Hepatocyte (in vitro differentiated cells): ENCODE measurements around the gene HOXB1. TPM values are rescaled to one million over a fixed set of nuclear protein-coding genes. Genes with fewer than 3 reads are reported as not detected.

ENCODE experiments used
- DNase-seq: peaks from one replicate; pipeline ENCODE4 v3.0.0-alpha.2; 2016; ENCODE audit warnings: low spot score
- H2AFZ ChIP-seq: fragments of 200-600 bp; sonication (generic); 2 replicates; pipeline ENCODE4 v1.6.0; 2016; ENCODE audit warnings: antibody characterized with exemption, mild to moderate bottlenecking
- H3K27ac ChIP-seq: fragments of 200-600 bp; sonication (generic); 2 replicates; pipeline ENCODE4 v1.5.1; 2016; ENCODE audit warnings: mild to moderate bottlenecking
- H3K27me3 ChIP-seq: fragments of 200-600 bp; sonication (generic); 2 replicates; pipeline ENCODE4 v1.6.1; 2016
- H3K36me3 ChIP-seq: fragments of 200-600 bp; sonication (generic); replicated peaks from 2 replicates; pipeline ENCODE4 v1.5.1; 2016; ENCODE audit warnings: low read depth; ENCODE audit not compliant: insufficient read depth
- H3K4me1 ChIP-seq: fragments of 200-600 bp; sonication (generic); 2 replicates; pipeline ENCODE4 v1.5.1; 2016; ENCODE audit warnings: mild to moderate bottlenecking, moderate library complexity; ENCODE audit not compliant: insufficient read depth
- H3K4me2 ChIP-seq: fragments of 200-600 bp; sonication (generic); 2 replicates; pipeline ENCODE4 v1.6.0; 2016
- H3K4me3 ChIP-seq: fragments of 200-600 bp; sonication (generic); 2 replicates; pipeline ENCODE4 v1.5.1; 2016; ENCODE audit warnings: mild to moderate bottlenecking
- H3K79me2 ChIP-seq: fragments of 200-600 bp; sonication (generic); 2 replicates; pipeline ENCODE4 v1.6.0; 2017; ENCODE audit warnings: mild to moderate bottlenecking
- H3K9me2 ChIP-seq: fragments of 200-600 bp; sonication (generic); replicated peaks from 2 replicates; pipeline ENCODE4 v1.6.0; 2017; ENCODE audit warnings: mild to moderate bottlenecking; ENCODE audit not compliant: insufficient read depth
- H3K9me3 ChIP-seq: fragments of 200-600 bp; sonication (generic); 2 replicates; pipeline ENCODE4 v1.5.1; 2016; ENCODE audit warnings: low read depth, mild to moderate bottlenecking
- H4K20me1 ChIP-seq: fragments of 200-600 bp; sonication (generic); 2 replicates; pipeline ENCODE4 v1.6.0; 2016; ENCODE audit warnings: mild to moderate bottlenecking; ENCODE audit not compliant: insufficient read depth, poor library complexity, severe bottlenecking
- EZH2 ChIP-seq: fragments of 200-600 bp; sonication (generic); IDR thresholded peaks from 2 replicates; pipeline ENCODE4 v1.6.1; 2016; ENCODE audit warnings: antibody characterized with exemption, mild to moderate bottlenecking, borderline replicate concordance
- EZH2phosphoT487 ChIP-seq: fragments of 200-600 bp; sonication (generic); IDR thresholded peaks from one replicate; pipeline ENCODE4 v1.6.1; 2018; ENCODE audit warnings: antibody characterized with exemption, mild to moderate bottlenecking, low read depth, moderate library complexity; ENCODE audit not compliant: unreplicated experiment, severe bottlenecking
- WGBS: methylation state at CpG from one replicate; pipeline ENCODE4 v1.1.6; 2016; ENCODE audit warnings: low lambda C conversion rate; ENCODE audit errors: missing lambda C conversion rate; 5-methylcytosine and 5-hydroxymethylcytosine counted together
- polyA plus RNA-seq: library from polyadenylated mRNA; unstranded; fragments of >200 nt; fragmentation: Nextera tagmentation; extraction: Ambion mirVana; gene quantifications from 2 replicates; pipeline ENCODE4 v1.2.1, GENCODE V29; 2016
- total RNA-seq: library from RNA; depleted of rRNA; stranded (reverse); fragments of >200 nt; gene quantifications from 2 replicates; pipeline ENCODE4 v1.2.3, GENCODE V29; 2014
- TF ChIP-seq, protein P1 (sequence below): fragments of 200-600 bp; sonication (generic); IDR thresholded peaks from 2 replicates; pipeline ENCODE4 v1.5.1; 2016; ENCODE audit warnings: antibody characterized with exemption, mild to moderate bottlenecking; ENCODE audit not compliant: poor library complexity

Gene HOXB1
- total and polyA plus RNA-seq, 2 experiments from 2014 or later: not detected

DNA sequence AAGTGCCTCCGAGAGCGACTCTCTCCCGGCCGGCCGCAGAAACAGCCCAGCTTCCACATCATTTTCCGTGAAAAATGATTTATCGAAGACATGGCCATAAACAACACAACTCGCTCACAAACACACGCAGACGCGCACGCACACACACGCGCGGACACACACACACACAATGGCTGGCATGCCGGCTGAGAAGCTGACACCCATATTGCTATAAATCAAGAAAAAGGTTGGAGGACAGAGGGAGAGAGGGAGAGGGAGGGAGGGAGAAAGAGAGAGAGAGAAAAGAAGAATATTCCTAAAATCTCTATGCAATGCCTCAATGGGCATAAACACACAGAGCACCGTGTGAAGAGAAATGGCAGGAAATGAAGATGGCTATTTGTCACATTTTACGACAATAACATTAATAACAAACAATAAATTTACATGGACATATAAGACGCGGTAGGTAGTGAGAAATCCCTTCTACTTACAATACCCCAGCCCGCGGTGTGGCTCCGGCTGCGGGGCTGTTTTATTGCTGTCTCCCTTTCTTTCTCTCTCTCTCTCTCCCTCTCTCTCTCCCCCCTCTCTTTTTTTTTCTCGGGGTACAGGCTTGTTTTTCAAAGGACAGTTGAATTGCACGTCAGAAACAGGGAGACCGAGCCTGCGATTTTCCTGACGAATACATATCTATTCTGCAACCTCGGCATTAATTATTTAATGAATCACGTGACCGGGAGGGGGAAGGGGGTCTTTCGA, 37.9 kb upstream of the HOXB1 start:
- DNase-seq: no peak
- Histone ChIP-seq H3K4me2 (peak overlapping the region; percentile 52), H3K9me2 (no peaks in the 10 kb centered on the region), H3K4me3 (no peak overlapping the region), H2AFZ (no peak overlapping the region), H3K9me3 (no peaks in the 10 kb centered on the region), H3K27ac (no peak overlapping the region), H3K4me1 (peaks cover 14% of the 10 kb centered on the region), H3K36me3 (no peaks in the 10 kb centered on the region), H3K79me2 (peaks cover 20% of the 10 kb centered on the region), H3K27me3 (peaks cover 97% of the 10 kb centered on the region), H4K20me1 (no peaks in the 10 kb centered on the region)
- 19% methylated on average over 33 of the region's 33 CpGs for WGBS
- TF ChIP-seq, protein P1, sequence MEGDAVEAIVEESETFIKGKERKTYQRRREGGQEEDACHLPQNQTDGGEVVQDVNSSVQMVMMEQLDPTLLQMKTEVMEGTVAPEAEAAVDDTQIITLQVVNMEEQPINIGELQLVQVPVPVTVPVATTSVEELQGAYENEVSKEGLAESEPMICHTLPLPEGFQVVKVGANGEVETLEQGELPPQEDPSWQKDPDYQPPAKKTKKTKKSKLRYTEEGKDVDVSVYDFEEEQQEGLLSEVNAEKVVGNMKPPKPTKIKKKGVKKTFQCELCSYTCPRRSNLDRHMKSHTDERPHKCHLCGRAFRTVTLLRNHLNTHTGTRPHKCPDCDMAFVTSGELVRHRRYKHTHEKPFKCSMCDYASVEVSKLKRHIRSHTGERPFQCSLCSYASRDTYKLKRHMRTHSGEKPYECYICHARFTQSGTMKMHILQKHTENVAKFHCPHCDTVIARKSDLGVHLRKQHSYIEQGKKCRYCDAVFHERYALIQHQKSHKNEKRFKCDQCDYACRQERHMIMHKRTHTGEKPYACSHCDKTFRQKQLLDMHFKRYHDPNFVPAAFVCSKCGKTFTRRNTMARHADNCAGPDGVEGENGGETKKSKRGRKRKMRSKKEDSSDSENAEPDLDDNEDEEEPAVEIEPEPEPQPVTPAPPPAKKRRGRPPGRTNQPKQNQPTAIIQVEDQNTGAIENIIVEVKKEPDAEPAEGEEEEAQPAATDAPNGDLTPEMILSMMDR: no peak
- TF ChIP-seq EZH2phosphoT487: peak; percentile 20
- peak; percentile 93 for TF ChIP-seq EZH2

DNA sequence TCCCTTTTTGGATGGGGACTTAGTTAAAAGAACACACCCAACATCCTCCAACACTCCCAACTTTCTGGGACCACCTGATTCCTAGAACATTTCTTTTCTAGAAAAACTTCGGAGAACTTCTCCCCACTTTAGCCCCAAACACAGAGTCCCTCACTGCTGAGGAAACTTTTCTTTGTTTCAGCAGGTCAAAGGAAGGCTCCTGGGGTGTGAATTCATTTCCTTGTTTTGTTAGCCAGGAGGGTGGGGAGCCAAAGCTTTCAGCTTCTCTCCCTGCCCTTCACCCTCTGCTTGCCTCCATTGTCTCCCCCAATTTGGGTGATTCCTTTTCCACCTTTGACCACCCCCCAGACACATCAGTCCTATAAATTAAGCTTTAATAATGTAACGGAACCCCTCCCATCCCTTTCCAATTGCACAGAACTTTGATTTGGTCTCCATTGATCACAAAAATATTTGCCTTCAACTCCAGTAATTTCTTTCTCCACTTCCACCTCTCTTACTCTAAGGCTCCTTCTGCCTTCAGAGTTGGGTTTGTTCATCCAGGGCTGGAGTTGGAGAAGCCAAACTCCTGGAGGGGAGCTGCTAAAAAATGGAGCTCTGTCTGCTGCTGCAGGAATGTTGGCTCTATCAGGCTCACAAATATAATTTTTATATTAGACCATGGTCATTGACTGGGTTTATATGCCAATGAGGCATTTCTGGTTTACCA, 37.0 kb upstream of the HOXB1 start:
- H2AFZ ChIP-seq: no peak overlapping the region
- H4K20me1 ChIP-seq: no peaks in the 10 kb centered on the region
- WGBS: 46% methylated on average over 2 of the region's 2 CpGs
- H3K9me2 ChIP-seq: no peaks in the 10 kb centered on the region
- no peak for DNase-seq
- no peaks in the 10 kb centered on the region for H3K36me3 ChIP-seq
- peaks cover 20% of the 10 kb centered on the region for H3K4me1 ChIP-seq
- H3K79me2 ChIP-seq: peaks cover 28% of the 10 kb centered on the region
- no peak overlapping the region for H3K4me3 ChIP-seq
- H3K27ac ChIP-seq: no peak overlapping the region
- TF ChIP-seq EZH2phosphoT487: no peak
- H3K9me3 ChIP-seq: no peaks in the 10 kb centered on the region
- H3K27me3 ChIP-seq: peaks cover 97% of the 10 kb centered on the region
- H3K4me2 ChIP-seq: peak overlapping the region; percentile 52

DNA sequence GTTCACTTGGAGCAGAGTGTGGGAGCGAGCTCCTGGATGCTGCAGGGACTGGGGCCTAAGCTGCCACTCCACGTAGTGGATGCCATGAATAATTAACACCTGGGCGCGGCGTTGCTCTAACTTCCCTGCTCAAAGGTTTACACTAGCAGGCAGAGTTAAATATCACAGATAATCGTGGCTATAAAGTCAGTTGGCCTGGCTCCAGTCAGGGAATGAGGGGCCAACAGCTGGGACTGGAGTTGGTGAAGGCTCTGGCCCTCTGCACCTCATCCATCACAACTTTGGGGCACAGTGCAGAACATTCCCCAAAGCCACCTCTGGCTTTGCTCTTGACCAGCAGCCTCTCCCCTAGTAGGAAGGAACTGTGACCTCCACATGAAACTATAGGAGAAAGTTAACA, 36.4 kb upstream of the HOXB1 start:
- H3K4me3 ChIP-seq: no peak overlapping the region
- 34% methylated on average over 6 of the region's 6 CpGs for WGBS
- no peak overlapping the region for H3K4me2 ChIP-seq
- no peaks in the 10 kb centered on the region for H3K9me3 ChIP-seq
- peaks cover 30% of the 10 kb centered on the region for H3K79me2 ChIP-seq
- TF ChIP-seq, protein P1: no peak
- TF ChIP-seq EZH2 (no peak), EZH2phosphoT487 (no peak)
- H4K20me1 ChIP-seq: no peaks in the 10 kb centered on the region
- no peak overlapping the region for H2AFZ ChIP-seq
- no peak for DNase-seq
- peaks cover 97% of the 10 kb centered on the region for H3K27me3 ChIP-seq
- no peaks in the 10 kb centered on the region for H3K9me2 ChIP-seq
- H3K36me3 ChIP-seq: no peaks in the 10 kb centered on the region
- no peak overlapping the region for H3K27ac ChIP-seq
- peaks cover 22% of the 10 kb centered on the region for H3K4me1 ChIP-seq

DNA sequence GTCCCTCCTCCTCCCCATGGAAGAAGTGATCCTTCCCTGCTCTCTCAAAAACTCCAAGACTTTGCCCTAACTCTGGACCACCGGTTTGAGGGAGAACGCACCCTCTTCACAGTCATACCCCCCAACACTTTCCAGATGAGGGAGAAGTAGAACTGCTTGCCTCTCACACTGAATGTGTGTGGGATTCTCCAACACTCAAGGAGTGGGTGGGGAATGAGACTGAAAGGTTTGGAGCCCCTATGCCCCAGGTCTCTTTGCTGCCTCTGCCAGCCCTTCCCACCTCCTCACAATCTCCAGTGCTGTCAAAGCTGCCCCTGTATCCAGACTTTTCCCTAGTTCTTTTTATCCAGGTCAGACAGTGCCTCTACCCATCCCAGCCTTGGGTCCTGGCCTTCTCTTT, 35.9 kb upstream of the HOXB1 start:
- Histone ChIP-seq H2AFZ (no peak overlapping the region), H3K36me3 (no peaks in the 10 kb centered on the region), H3K4me3 (no peak overlapping the region), H3K9me3 (no peaks in the 10 kb centered on the region), H3K79me2 (peaks cover 33% of the 10 kb centered on the region), H3K4me1 (peaks cover 22% of the 10 kb centered on the region), H4K20me1 (no peaks in the 10 kb centered on the region), H3K4me2 (no peak overlapping the region), H3K27ac (no peak overlapping the region), H3K27me3 (peaks cover 96% of the 10 kb centered on the region), H3K9me2 (no peaks in the 10 kb centered on the region)
- WGBS: 41% methylated on average over 2 of the region's 2 CpGs
- TF ChIP-seq EZH2phosphoT487 (no peak), EZH2 (no peak)
- TF ChIP-seq, protein P1: no peak
- DNase-seq: no peak
